Stimulated activated naive CD8-positive, alpha-beta T cell treated with anti-CD3 and anti-CD28 coated beads, Interleukin-15, Interleukin-2, amounts not matched to agents 100 U/mL and 50 U/mL, for 24 hours (primary cell): ENCODE measurements around the gene RANGAP1.

ENCODE experiments used
- ATAC-seq: fragments of 150-1000 bp; cut with Tn5 transposase; one replicate; pipeline ENCODE4 v1.10.0; 2021
- DNase-seq: peaks from one replicate; pipeline ENCODE4 v3.0.0; 2021

The RANGAP1 gene

GRCh38 chr22:41285820-41286638, at the start of gene RANGAP1:
RANGAP1 (minus strand) TSS chr22:41286187; CDS start chr22:41281044, 5,143 bp downstream.
- DNase-seq, result peak; percentile 97
- peak; percentile 97 for ATAC-seq

- DNase-seq (no peak), ATAC-seq (no peak)
Measured at GRCh38 chr22:41334951-41335635, 49.1 kb upstream of the RANGAP1 start.

- no peak for ATAC-seq
- DNase-seq, result no peak
Measured at GRCh38 chr22:41334215-41334614, 48.2 kb upstream of the RANGAP1 start.

GRCh38 chr22:41333806-41334205, 47.8 kb upstream of the RANGAP1 start:
- DNase-seq (no peak), ATAC-seq (no peak)

GRCh38 chr22:41332217-41332939, 46.4 kb upstream of the RANGAP1 start:
- ATAC-seq (no peak), DNase-seq (no peak)

GRCh38 chr22:41330169-41330568, 44.2 kb upstream of the RANGAP1 start:
- DNase-seq (no peak), ATAC-seq (no peak)

- DNase-seq, result no peak
Measured at GRCh38 chr22:41327124-41327523, 41.1 kb upstream of the RANGAP1 start.

GRCh38 chr22:41324821-41325528, 39.0 kb upstream of the RANGAP1 start:
- DNase-seq, result no peak
- no peak for ATAC-seq

More at GRCh38 chr22:41327124-41327523, 41.1 kb upstream of the RANGAP1 start:
- no peak for ATAC-seq

GRCh38 chr22:41320416-41321240, 34.6 kb upstream of the RANGAP1 start:
- ATAC-seq (no peak), DNase-seq (no peak)

- no peak for ATAC-seq
Measured at GRCh38 chr22:41315586-41315985, 29.6 kb upstream of the RANGAP1 start.

GRCh38 chr22:41314821-41315220, 28.8 kb upstream of the RANGAP1 start:
- DNase-seq (no peak), ATAC-seq (no peak)

More at GRCh38 chr22:41315586-41315985, 29.6 kb upstream of the RANGAP1 start:
- DNase-seq, result no peak

- ATAC-seq (peak; percentile 49), DNase-seq (no peak)
Measured at GRCh38 chr22:41311487-41311886, 25.5 kb upstream of the RANGAP1 start.

GRCh38 chr22:41310336-41310735, 24.3 kb upstream of the RANGAP1 start:
- ATAC-seq, result no peak
- no peak for DNase-seq

- DNase-seq, result no peak
- no peak for ATAC-seq
Measured at GRCh38 chr22:41308544-41308947, 22.6 kb upstream of the RANGAP1 start.

GRCh38 chr22:41308054-41308453, 22.1 kb upstream of the RANGAP1 start:
- ATAC-seq (no peak), DNase-seq (no peak)

- ATAC-seq, result no peak
- no peak for DNase-seq
Measured at GRCh38 chr22:41305646-41306045, 19.7 kb upstream of the RANGAP1 start.

- DNase-seq (no peak), ATAC-seq (no peak)
Measured at GRCh38 chr22:41302811-41303210, 16.8 kb upstream of the RANGAP1 start.

- DNase-seq (peak; percentile 32), ATAC-seq (no peak)
Measured at GRCh38 chr22:41302021-41302767, 16.2 kb upstream of the RANGAP1 start.

- DNase-seq (peak; percentile 86), ATAC-seq (peak; percentile 97)
Measured at GRCh38 chr22:41301085-41302020, 15.4 kb upstream of the RANGAP1 start, which contains the start of gene ZC3H7B. ZC3H7B (plus strand) TSS chr22:41301525; CDS start chr22:41320661, 19,136 bp downstream.
